GM18870 (cell line): ENCODE measurements around the gene SMIM10L1.

ENCODE experiments used
- ATAC-seq: cut with Tn5 transposase; IDR thresholded peaks from one replicate; pipeline ENCODE4 v1.9.1; 2021; ENCODE audit warnings: moderate library complexity; ENCODE audit not compliant: unreplicated experiment

SMIM10L1 gene

GRCh38 chr12:11183011-11183410 is 12.0 kb downstream of the SMIM10L1 start:
- no peak for ATAC-seq

GRCh38 chr12:11186837-11187236 is 15.8 kb downstream of the SMIM10L1 start, which contains the start of gene TAS2R42:
Gene TAS2R42, minus strand, starts transcription at chr12:11186937. Its CDS starts 0 bp downstream, at chr12:11186937.
- ATAC-seq, result no peak

- ATAC-seq, result no peak
Observed at GRCh38 chr12:11202811-11203210, 31.8 kb downstream of the SMIM10L1 start.

- no peak for ATAC-seq
Observed at GRCh38 chr12:11204173-11204572, 33.2 kb downstream of the SMIM10L1 start.

GRCh38 chr12:11209113-11209512 is 38.1 kb downstream of the SMIM10L1 start:
- no peak for ATAC-seq
